ENCODE results near the gene RBKS.
A peak's percentile ranks its signal among the peaks of the same experiment; 100 is the strongest.

The RBKS gene

GRCh38 chr2:27808418-27808817, 81.8 kb downstream of the RBKS start:
- no peaks in the 10 kb centered on the region for H3K9me3 Mint-ChIP-seq
- DNase-seq (no peak), ATAC-seq (no peak)
- no peaks in the 10 kb centered on the region for H3K4me1 Mint-ChIP-seq
- no peak overlapping the region for H3K4me3 Mint-ChIP-seq
- H3K27ac Mint-ChIP-seq = no peak overlapping the region
- no peaks in the 10 kb centered on the region for H3K27me3 Mint-ChIP-seq

GRCh38 chr2:27807476-27807875, 82.7 kb downstream of the RBKS start:
- no peak overlapping the region for H3K27ac Mint-ChIP-seq
- H3K4me3 Mint-ChIP-seq = no peak overlapping the region
- DNase-seq = no peak
- no peaks in the 10 kb centered on the region for H3K4me1 Mint-ChIP-seq
- no peak for ATAC-seq
- no peaks in the 10 kb centered on the region for H3K27me3 Mint-ChIP-seq
- no peaks in the 10 kb centered on the region for H3K9me3 Mint-ChIP-seq

GRCh38 chr2:27806311-27807059, 83.7 kb downstream of the RBKS start:
- DNase-seq (no peak), ATAC-seq (no peak)
- Mint-ChIP-seq H3K4me3 (no peak overlapping the region), H3K27ac (no peak overlapping the region), H3K4me1 (no peaks in the 10 kb centered on the region), H3K9me3 (no peaks in the 10 kb centered on the region), H3K27me3 (no peaks in the 10 kb centered on the region)

GRCh38 chr2:27805180-27805579, 85.0 kb downstream of the RBKS start:
- H3K27ac Mint-ChIP-seq = no peak overlapping the region

GRCh38 chr2:27804146-27804545, 86.0 kb downstream of the RBKS start:
- DNase-seq (no peak), ATAC-seq (no peak)
- Mint-ChIP-seq H3K4me1 (no peaks in the 10 kb centered on the region), H3K27me3 (no peaks in the 10 kb centered on the region), H3K9me3 (no peaks in the 10 kb centered on the region), H3K4me3 (no peak overlapping the region), H3K27ac (no peak overlapping the region)

More at GRCh38 chr2:27805180-27805579, 85.0 kb downstream of the RBKS start:
- ATAC-seq (no peak), DNase-seq (no peak)
- Mint-ChIP-seq H3K27me3 (no peaks in the 10 kb centered on the region), H3K9me3 (no peaks in the 10 kb centered on the region), H3K4me1 (no peaks in the 10 kb centered on the region), H3K4me3 (no peak overlapping the region)

GRCh38 chr2:27803046-27803445, 87.1 kb downstream of the RBKS start:
- Mint-ChIP-seq H3K27ac (no peak overlapping the region), H3K4me1 (no peaks in the 10 kb centered on the region), H3K4me3 (no peak overlapping the region), H3K27me3 (no peaks in the 10 kb centered on the region), H3K9me3 (no peaks in the 10 kb centered on the region)
- ATAC-seq = no peak
- DNase-seq = no peak

GRCh38 chr2:27802547-27802946, 87.6 kb downstream of the RBKS start:
- no peak for DNase-seq
- Mint-ChIP-seq H3K27me3 (no peaks in the 10 kb centered on the region), H3K9me3 (no peaks in the 10 kb centered on the region), H3K4me1 (no peaks in the 10 kb centered on the region), H3K27ac (no peak overlapping the region), H3K4me3 (no peak overlapping the region)
- ATAC-seq = no peak

GRCh38 chr2:27800856-27801255, 89.3 kb downstream of the RBKS start:
- no peaks in the 10 kb centered on the region for H3K4me1 Mint-ChIP-seq
- H3K4me3 Mint-ChIP-seq = no peak overlapping the region

GRCh38 chr2:27799646-27800010, 90.6 kb downstream of the RBKS start:
- Mint-ChIP-seq H3K4me3 (no peak overlapping the region), H3K4me1 (peaks cover 7% of the 10 kb centered on the region), H3K27me3 (no peaks in the 10 kb centered on the region), H3K9me3 (no peaks in the 10 kb centered on the region), H3K27ac (no peak overlapping the region)
- no peak for DNase-seq
- no peak for ATAC-seq

More at GRCh38 chr2:27800856-27801255, 89.3 kb downstream of the RBKS start:
- DNase-seq (no peak), ATAC-seq (no peak)
- Mint-ChIP-seq H3K9me3 (no peaks in the 10 kb centered on the region), H3K27ac (peak overlapping the region in 1 of 2 donors; percentile 86), H3K27me3 (no peaks in the 10 kb centered on the region)

- peaks cover 7% of the 10 kb centered on the region for H3K4me1 Mint-ChIP-seq
- ATAC-seq (no peak), DNase-seq (no peak)
- H3K27ac Mint-ChIP-seq = no peak overlapping the region
- no peak overlapping the region for H3K4me3 Mint-ChIP-seq
- no peaks in the 10 kb centered on the region for H3K9me3 Mint-ChIP-seq
- no peaks in the 10 kb centered on the region for H3K27me3 Mint-ChIP-seq
Measured at GRCh38 chr2:27798948-27799645, 91.1 kb downstream of the RBKS start.

GRCh38 chr2:27798486-27798885, 91.7 kb downstream of the RBKS start:
- Mint-ChIP-seq H3K9me3 (no peaks in the 10 kb centered on the region), H3K27me3 (no peaks in the 10 kb centered on the region), H3K27ac (no peak overlapping the region), H3K4me3 (no peak overlapping the region), H3K4me1 (peaks cover 7% of the 10 kb centered on the region)
- DNase-seq (no peak), ATAC-seq (no peak)

GRCh38 chr2:27797841-27798240, 92.3 kb downstream of the RBKS start:
- H3K4me3 Mint-ChIP-seq = no peak overlapping the region
- no peak overlapping the region for H3K27ac Mint-ChIP-seq
- no peak for ATAC-seq
- no peaks in the 10 kb centered on the region for H3K27me3 Mint-ChIP-seq
- H3K4me1 Mint-ChIP-seq = peaks cover 7% of the 10 kb centered on the region
- no peak for DNase-seq
- H3K9me3 Mint-ChIP-seq = no peaks in the 10 kb centered on the region

GRCh38 chr2:27796791-27797765, 93.1 kb downstream of the RBKS start:
- no peak for ATAC-seq
- H3K27ac Mint-ChIP-seq = peak overlapping the region in 1 of 2 donors; percentile 42
- no peak overlapping the region for H3K4me3 Mint-ChIP-seq
- no peak for DNase-seq
- H3K9me3 Mint-ChIP-seq = no peaks in the 10 kb centered on the region
- no peaks in the 10 kb centered on the region for H3K27me3 Mint-ChIP-seq
- H3K4me1 Mint-ChIP-seq = peaks cover 7% of the 10 kb centered on the region

- H3K27me3 Mint-ChIP-seq = no peaks in the 10 kb centered on the region
Measured at GRCh38 chr2:27795868-27796277, 94.3 kb downstream of the RBKS start.

GRCh38 chr2:27795093-27795834, 94.9 kb downstream of the RBKS start:
- H3K4me1 Mint-ChIP-seq = peaks cover 7% of the 10 kb centered on the region
- H3K27me3 Mint-ChIP-seq = no peaks in the 10 kb centered on the region
- H3K9me3 Mint-ChIP-seq = no peaks in the 10 kb centered on the region
- ATAC-seq = no peak
- no peak overlapping the region for H3K27ac Mint-ChIP-seq
- no peak overlapping the region for H3K4me3 Mint-ChIP-seq
- no peak for DNase-seq

More at GRCh38 chr2:27795868-27796277, 94.3 kb downstream of the RBKS start:
- Mint-ChIP-seq H3K4me3 (no peak overlapping the region), H3K9me3 (no peaks in the 10 kb centered on the region), H3K27ac (no peak overlapping the region), H3K4me1 (peaks cover 7% of the 10 kb centered on the region)
- ATAC-seq (no peak), DNase-seq (no peak)

All from stimulated activated naive CD8-positive, alpha-beta T cell treated with anti-CD3 and anti-CD28 coated beads, Interleukin-15, amount 100 ng/mL, for 72 hours (primary cell).